Endodermal cell (in vitro differentiated cells): Measurements from ENCODE around the gene CDC14B. TPM values are rescaled to one million over a fixed set of nuclear protein-coding genes. Genes with fewer than 3 reads are reported as not detected.
"Not testable (repeated sequence)": the region's sequence is repeated elsewhere in the genome, so short reads cannot be mapped to it uniquely, and the experiment has no call there.

Experiments used
- DNase-seq: peaks from one replicate; pipeline ENCODE4 v3.0.0-alpha.2; 2017
- H3K27ac ChIP-seq: 2 replicates; pipeline ENCODE4 v1.5.1; 2013; ENCODE audit warnings: mild to moderate bottlenecking, low read depth, low read length, moderate library complexity
- H3K27me3 ChIP-seq: 2 replicates; pipeline ENCODE4 v1.6.1; 2013; ENCODE audit warnings: mild to moderate bottlenecking, low read length, moderate library complexity; ENCODE audit not compliant: insufficient read depth, control insufficient read depth, poor library complexity, severe bottlenecking
- H3K36me3 ChIP-seq: 2 replicates; pipeline ENCODE4 v1.7.0; 2013; ENCODE audit warnings: mild to moderate bottlenecking, low read length, moderate library complexity; ENCODE audit not compliant: control insufficient read depth, insufficient read depth
- H3K4me1 ChIP-seq: one replicate; pipeline ENCODE4 v1.7.0; 2013; ENCODE audit warnings: low read length; ENCODE audit not compliant: control insufficient read depth, insufficient read depth
- H3K4me3 ChIP-seq: 2 replicates; pipeline ENCODE4 v1.5.1; 2013; ENCODE audit warnings: mild to moderate bottlenecking, low read length, moderate library complexity
- H3K9ac ChIP-seq: 2 replicates; pipeline ENCODE4 v1.6.1; 2013; ENCODE audit warnings: mild to moderate bottlenecking, low read length, moderate library complexity; ENCODE audit not compliant: poor library complexity, severe bottlenecking; ENCODE audit errors: extremely low read depth
- H3K9me3 ChIP-seq: 2 replicates; pipeline ENCODE4 v1.6.1; 2013; ENCODE audit warnings: mild to moderate bottlenecking, low read length, moderate library complexity; ENCODE audit not compliant: control insufficient read depth
- H3K27ac Mint-ChIP-seq: 2 replicates; pipeline ENCODE4 v1.8.0; 2020; ENCODE audit warnings: mixed read lengths
- H3K27me3 Mint-ChIP-seq: 2 replicates; pipeline ENCODE4 v1.8.0; 2021; ENCODE audit warnings: mild to moderate bottlenecking, mixed read lengths; ENCODE audit not compliant: insufficient read depth
- H3K36me3 Mint-ChIP-seq: 2 replicates; pipeline ENCODE4 v1.8.0; 2020; ENCODE audit warnings: low read depth, mixed read lengths
- H3K4me1 Mint-ChIP-seq: 2 replicates; pipeline ENCODE4 v1.8.0; 2020; ENCODE audit warnings: mixed read lengths
- H3K4me3 Mint-ChIP-seq: 2 replicates; pipeline ENCODE4 v1.8.0; 2020; ENCODE audit warnings: mild to moderate bottlenecking, moderate library complexity, mixed read lengths
- H3K9me3 Mint-ChIP-seq: 2 replicates; pipeline ENCODE4 v1.8.0; 2020; ENCODE audit warnings: mild to moderate bottlenecking, mixed read lengths
- CTCF ChIP-seq: fragments of 200-600 bp; sonication (generic); conservative IDR thresholded peaks from 2 replicates; pipeline ENCODE4 v1.5.0; 2021; ENCODE audit warnings: antibody characterized with exemption, mild to moderate bottlenecking
- WGBS, 2 experiments: methylation state at CpG; one replicate each; pipeline versions ENCODE4 v1.1.5 to v1.1.7; 2013; ENCODE audit warnings: missing lambda C conversion rate in 2 of 2, mixed read lengths in 1 of 2; ENCODE audit not compliant: insufficient coverage in 1 of 2, insufficient read length in 1 of 2; 5-methylcytosine and 5-hydroxymethylcytosine counted together
- total RNA-seq, 2 donors: library from RNA; stranded (reverse); fragmentation: NEBNext Ultra II Directional in 1 of 2; extraction: Animal tissue kit (Norgen Biotek cat#: 25700) in 1 of 2; gene quantifications; 2 replicates in 1 of 2; 3 replicates in 1 of 2; pipeline ENCODE4 v1.2.1, GENCODE V29; 2021

CDC14B gene
- total RNA-seq, 2 donors from 2014 or later = 47.5 to 48.3 TPM

GRCh38 chr9:96616817-96617438, 2.7 kb downstream of the CDC14B start:
- Histone ChIP-seq H3K4me1 (peaks cover 11% of the 10 kb centered on the region), H3K36me3 (no peaks in the 10 kb centered on the region), H3K9ac (no peak overlapping the region), H3K27me3 (no peaks in the 10 kb centered on the region), H3K9me3 (no peaks in the 10 kb centered on the region), H3K4me3 (peak overlapping the region; percentile 91), H3K27ac (no peak overlapping the region)
- no peak for TF ChIP-seq CTCF
- Mint-ChIP-seq H3K27ac (no peak overlapping the region), H3K27me3 (peaks cover 4% of the 10 kb centered on the region), H3K4me3 (peak overlapping the region; percentile 63), H3K9me3 (no peaks in the 10 kb centered on the region), H3K4me1 (peaks cover 44% of the 10 kb centered on the region), H3K36me3 (no peaks in the 10 kb centered on the region)
- 85 to 93% methylated on average over 2 to 7 of the region's 7 CpGs for WGBS, 2 experiments
- DNase-seq = no peak

- H3K9me3 ChIP-seq = no peaks in the 10 kb centered on the region
- DNase-seq = no peak
- H3K9me3 Mint-ChIP-seq = no peaks in the 10 kb centered on the region
- peaks cover 4% of the 10 kb centered on the region for H3K27me3 Mint-ChIP-seq
- no peak overlapping the region for H3K4me3 ChIP-seq
- WGBS, 2 experiments = 86 to 95% methylated on average over 4 to 5 of the region's 6 CpGs
- H3K27ac ChIP-seq = no peak overlapping the region
- H3K4me1 Mint-ChIP-seq = peaks cover 36% of the 10 kb centered on the region
- no peak for TF ChIP-seq CTCF
- H3K4me3 Mint-ChIP-seq = no peak overlapping the region
- no peaks in the 10 kb centered on the region for H3K36me3 ChIP-seq
- H3K9ac ChIP-seq = no peak overlapping the region
- no peak overlapping the region for H3K27ac Mint-ChIP-seq
- H3K27me3 ChIP-seq = no peaks in the 10 kb centered on the region
- H3K4me1 ChIP-seq = peaks cover 6% of the 10 kb centered on the region
- no peaks in the 10 kb centered on the region for H3K36me3 Mint-ChIP-seq
Measured at GRCh38 chr9:96615411-96615810, 4.2 kb downstream of the CDC14B start.

- H3K27me3 ChIP-seq, H3K9me3 ChIP-seq, H3K27ac ChIP-seq, H3K4me3 ChIP-seq, H3K9me3 Mint-ChIP-seq, H3K36me3 Mint-ChIP-seq, H3K27ac Mint-ChIP-seq, H3K27me3 Mint-ChIP-seq, H3K9ac ChIP-seq, DNase-seq, H3K4me3 Mint-ChIP-seq, H3K36me3 ChIP-seq, H3K4me1 ChIP-seq: not testable (repeated sequence)
- 80 to 91% methylated on average over 2 to 4 of the region's 4 CpGs for WGBS, 2 experiments
- H3K4me1 Mint-ChIP-seq = peaks cover 32% of the 10 kb centered on the region
Measured at GRCh38 chr9:96614664-96615063, 5.0 kb downstream of the CDC14B start.
